Immature natural killer cell (primary cell): ENCODE measurements around the gene ACER3. TPM values are rescaled to one million over a fixed set of nuclear protein-coding genes. Genes with fewer than 3 reads are reported as not detected.

Source experiments
- DNase-seq, 3 donors: peaks; one replicate each; pipeline ENCODE4 v3.0.0; 2022; ENCODE audit warnings: mixed read lengths in 1 of 3
- H3K27ac Mint-ChIP-seq, 6 donors: one replicate each; pipeline ENCODE4 v1.8.0; 2020; ENCODE audit warnings: mixed read lengths in 6 of 6, mild to moderate bottlenecking in 5 of 6, inconsistent platforms in 4 of 6, moderate library complexity in 3 of 6
- H3K27me3 Mint-ChIP-seq, 3 donors: one replicate each; pipeline ENCODE4 v1.8.0; 2020 to 2021; ENCODE audit warnings: low read depth in 3 of 3, mild to moderate bottlenecking in 3 of 3, mixed read lengths in 3 of 3, moderate library complexity in 3 of 3, inconsistent platforms in 1 of 3
- H3K36me3 Mint-ChIP-seq, 3 donors: one replicate each; pipeline ENCODE4 v1.8.0; 2020; ENCODE audit warnings: mixed read lengths in 3 of 3, inconsistent platforms in 2 of 3, mild to moderate bottlenecking in 2 of 3
- H3K4me1 Mint-ChIP-seq, 2 donors: one replicate each; pipeline ENCODE4 v1.8.0; 2020; ENCODE audit warnings: inconsistent platforms in 2 of 2, mild to moderate bottlenecking in 2 of 2, mixed read lengths in 2 of 2, moderate library complexity in 1 of 2
- H3K4me3 Mint-ChIP-seq, 5 donors: one replicate each; pipeline ENCODE4 v1.8.0; 2020; ENCODE audit warnings: mild to moderate bottlenecking in 5 of 5, mixed read lengths in 5 of 5, inconsistent platforms in 3 of 5, moderate library complexity in 3 of 5
- H3K9me3 Mint-ChIP-seq, 6 donors: one replicate each; pipeline ENCODE4 v1.8.0; 2020; ENCODE audit warnings: mild to moderate bottlenecking in 6 of 6, mixed read lengths in 6 of 6, inconsistent platforms in 4 of 6, moderate library complexity in 3 of 6
- polyA plus RNA-seq, 3 donors: library from polyadenylated mRNA; unstranded; fragments of 300-500 nt; fragmentation: Illumina TruSeq; gene quantifications; one replicate each; pipeline ENCODE4 v1.2.3, GENCODE V29; 2021

Gene ACER3
- polyA plus RNA-seq, 3 donors from 2014 or later: 3.3 to 8.4 (median 5.3) TPM

DNA sequence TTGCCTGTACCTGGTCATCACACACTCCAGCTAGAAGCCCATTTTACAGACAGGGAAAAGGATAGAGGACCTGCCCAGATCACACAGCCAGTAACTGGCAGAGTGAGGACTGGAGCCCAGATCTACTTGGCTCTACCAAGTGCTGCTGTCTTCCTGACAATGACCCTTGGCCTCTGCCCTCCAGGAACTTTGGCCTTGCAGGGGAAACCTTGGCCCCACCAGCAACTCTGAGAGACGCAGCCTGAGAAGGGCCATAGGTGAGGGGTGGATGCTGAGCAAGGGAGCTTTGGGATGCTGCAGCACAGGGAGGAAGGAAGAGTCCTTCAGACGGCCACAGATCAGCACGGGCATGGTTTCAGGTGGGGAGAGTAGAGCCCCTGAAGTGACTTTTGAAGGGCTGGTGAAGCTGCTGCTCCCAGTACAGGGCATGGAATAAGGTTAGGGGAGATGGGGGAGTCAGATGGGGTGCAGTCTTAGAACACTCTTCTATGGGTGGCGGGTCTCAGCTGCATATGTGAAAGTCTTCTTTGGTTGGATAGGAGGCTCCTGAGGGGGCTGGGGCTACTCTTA, 204.0 kb downstream of the ACER3 start:
- peaks cover 8 to 23% (median 8%) of the 10 kb centered on the region in 3 donors for H3K27me3 Mint-ChIP-seq
- H3K27ac Mint-ChIP-seq: peak overlapping the region in 1 of 6 donors; percentile 57
- DNase-seq: no peak
- no peaks in the 10 kb centered on the region for H3K36me3 Mint-ChIP-seq
- H3K4me1 Mint-ChIP-seq: peaks cover 28 to 30% of the 10 kb centered on the region in 2 donors
- peaks cover 0 to 4% (median 0%) of the 10 kb centered on the region in 6 donors for H3K9me3 Mint-ChIP-seq
- H3K4me3 Mint-ChIP-seq: peak overlapping the region in 4 of 5 donors; percentile 14 to 51 (median 48)

DNA sequence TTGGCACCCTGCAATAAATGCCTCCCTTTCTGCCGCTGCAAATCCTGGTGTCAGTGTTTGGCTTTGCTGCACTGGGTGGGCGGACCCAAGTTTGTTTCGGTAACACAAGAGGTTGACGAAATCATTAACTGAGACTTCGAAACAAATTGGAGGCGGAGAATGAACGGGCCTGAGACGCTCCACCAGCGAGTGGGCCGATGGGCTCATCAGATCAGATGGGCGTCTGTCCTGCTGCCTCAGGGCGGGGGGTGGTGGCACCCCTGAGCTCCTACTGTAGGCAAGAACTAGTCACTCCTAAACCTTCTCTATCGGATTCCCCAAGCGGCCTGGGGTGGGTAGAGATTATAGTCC, 205.1 kb downstream of the ACER3 start:
- Mint-ChIP-seq H3K36me3 (no peaks in the 10 kb centered on the region), H3K4me3 (peak overlapping the region; percentile 85 to 90 (median 86)), H3K4me1 (peaks cover 33 to 41% of the 10 kb centered on the region in 2 donors), H3K9me3 (peaks cover 0 to 4% (median 0%) of the 10 kb centered on the region in 6 donors), H3K27ac (peak overlapping the region in 2 of 6 donors; percentile 53 to 81), H3K27me3 (peaks cover 6 to 20% (median 8%) of the 10 kb centered on the region in 3 donors)
- DNase-seq: no peak

DNA sequence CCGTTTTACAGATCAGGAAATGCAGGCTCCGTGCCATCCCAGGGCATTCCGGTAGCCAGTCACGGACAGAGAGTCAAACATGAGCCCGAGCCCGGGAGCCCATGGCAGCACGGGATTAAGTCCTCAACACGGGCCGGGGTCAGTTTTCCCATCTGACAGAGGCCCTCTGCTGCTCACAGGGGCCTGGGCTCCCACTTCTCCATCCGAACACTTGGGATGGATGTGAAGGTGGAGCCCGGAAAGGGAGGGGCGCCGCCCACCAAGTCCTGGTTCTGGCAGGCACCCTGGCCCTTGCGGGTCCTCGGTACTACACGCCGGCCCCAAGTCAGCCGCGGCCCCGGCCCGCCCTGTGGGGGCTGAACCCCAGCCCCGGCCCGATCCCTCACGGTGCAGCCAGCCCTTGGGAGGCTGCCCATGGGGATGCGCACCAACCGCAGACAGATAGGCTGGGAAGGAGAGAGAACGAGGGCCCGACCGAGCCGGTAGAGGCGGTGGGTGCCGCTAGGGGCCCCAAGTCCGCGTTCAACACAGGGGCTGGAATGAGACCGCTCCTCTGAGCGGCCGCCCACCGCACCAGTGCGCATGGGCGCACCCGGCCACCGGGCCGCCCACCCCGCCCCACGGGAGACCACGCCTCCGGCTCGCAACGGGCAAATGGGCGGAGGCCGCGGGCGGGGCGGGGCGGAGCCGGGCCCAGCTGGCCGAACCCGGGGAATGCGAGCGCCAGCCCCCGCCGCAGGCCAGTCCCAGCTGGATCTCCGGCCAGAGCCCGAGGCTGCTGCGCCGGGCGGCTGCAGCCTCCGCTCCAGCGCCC, 205.7 kb downstream of the ACER3 start, which contains the start of gene CAPN5:
Gene CAPN5 (plus strand): TSS at position 743 of the 814 bp plus-strand sequence. CDS start 17,916 bp downstream, outside the sequence.
- peak within 1 kb of the TSS in 5 of 6 donors; percentile 53 to 81 (median 54) for H3K27ac Mint-ChIP-seq
- peaks cover 0 to 4% (median 0%) of the 10 kb centered on the region in 6 donors for H3K9me3 Mint-ChIP-seq
- peaks cover 35 to 47% of the 10 kb centered on the region in 2 donors for H3K4me1 Mint-ChIP-seq

DNA sequence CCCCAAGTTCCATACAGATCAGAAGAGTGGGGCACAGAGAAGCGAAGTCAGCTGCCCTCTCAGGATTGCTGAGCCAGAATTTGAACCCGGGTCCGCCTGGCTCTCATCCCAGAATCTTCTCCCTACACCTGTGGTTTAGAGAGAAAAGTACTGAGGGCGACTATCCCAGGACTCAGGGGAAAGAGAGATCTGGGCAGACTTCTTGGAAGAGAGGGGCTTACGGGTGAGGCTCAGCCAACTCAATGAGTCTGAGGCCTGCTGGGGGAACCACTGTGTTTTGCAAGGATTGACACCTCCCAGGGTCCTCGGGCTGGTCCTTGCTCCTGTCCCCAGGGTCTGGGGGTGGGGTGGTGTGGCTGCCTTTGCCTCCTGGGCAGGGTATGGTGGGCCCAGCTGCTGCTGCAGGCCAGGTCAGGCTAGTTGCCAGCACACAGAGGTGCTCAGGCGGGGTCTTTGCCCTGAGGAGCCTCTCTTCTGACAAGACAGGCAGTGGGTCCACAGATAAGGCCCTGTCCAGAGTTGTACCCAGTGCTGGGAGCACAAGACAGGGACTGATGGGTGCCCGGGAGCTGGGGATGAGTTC, 207.2 kb downstream of the ACER3 start:
- Mint-ChIP-seq H3K27me3 (peaks cover 7 to 27% (median 8%) of the 10 kb centered on the region in 3 donors), H3K36me3 (no peaks in the 10 kb centered on the region), H3K27ac (peak overlapping the region in 2 of 6 donors; percentile 54 to 70), H3K4me3 (peak overlapping the region; percentile 68 to 90 (median 82)), H3K9me3 (no peaks in the 10 kb centered on the region), H3K4me1 (peaks cover 50 to 62% of the 10 kb centered on the region in 2 donors)
- no peak for DNase-seq

More for the DNA sequence above, 205.7 kb downstream of the ACER3 start, which contains the start of gene CAPN5:
- peak within 1 kb of the TSS; percentile 85 to 90 (median 86) for H3K4me3 Mint-ChIP-seq
- H3K36me3 Mint-ChIP-seq: no peaks in the 10 kb centered on the region
- peaks cover 6 to 20% (median 8%) of the 10 kb centered on the region in 3 donors for H3K27me3 Mint-ChIP-seq
- DNase-seq: peak; percentile 88 to 90 (median 89)

DNA sequence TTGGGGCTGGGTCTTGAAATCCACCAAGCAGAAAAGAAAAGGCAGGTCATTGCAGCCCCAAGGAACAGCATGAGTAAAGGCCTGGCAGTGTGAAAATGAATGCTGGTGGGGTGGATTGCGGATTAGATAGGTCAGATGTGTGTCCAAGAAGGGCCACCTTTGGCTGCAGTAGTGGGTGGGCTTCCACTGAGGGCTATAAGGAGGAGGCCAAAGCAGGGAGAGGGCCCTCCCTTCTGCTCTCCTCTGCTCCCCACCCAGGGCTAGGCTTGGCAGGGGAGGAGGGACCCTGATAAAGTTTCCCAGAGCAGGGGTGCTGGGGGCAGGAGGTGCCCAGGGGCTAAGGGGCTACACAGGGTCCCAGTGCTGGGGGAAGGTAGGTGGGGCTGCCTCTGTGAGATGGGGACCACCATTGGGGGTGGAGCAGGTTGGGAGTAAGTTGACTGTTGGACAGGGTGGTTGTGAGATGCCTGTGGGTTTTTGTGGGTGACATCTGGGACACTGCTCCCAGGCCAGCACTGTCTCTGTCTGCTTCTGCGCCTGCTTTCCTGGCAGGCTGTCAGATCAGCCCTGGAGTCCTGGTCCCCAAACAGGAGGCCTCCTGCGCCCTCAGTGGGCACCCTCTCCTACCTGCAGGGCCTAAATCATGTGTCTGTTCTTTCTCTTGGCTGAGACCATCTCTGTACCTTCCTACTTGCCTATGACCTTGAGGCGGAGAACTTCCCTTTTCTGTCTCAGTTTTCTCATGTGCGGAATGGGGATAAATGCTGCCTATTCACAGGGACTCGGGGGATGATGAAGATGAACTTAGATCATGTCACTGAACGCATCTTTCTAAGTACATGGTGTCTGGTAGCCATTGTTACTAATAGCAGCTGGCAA, 208.0 kb downstream of the ACER3 start:
- no peak overlapping the region for H3K27ac Mint-ChIP-seq
- no peaks in the 10 kb centered on the region for H3K36me3 Mint-ChIP-seq
- H3K9me3 Mint-ChIP-seq: no peaks in the 10 kb centered on the region
- peaks cover 9 to 26% (median 10%) of the 10 kb centered on the region in 3 donors for H3K27me3 Mint-ChIP-seq
- H3K4me3 Mint-ChIP-seq: peak overlapping the region; percentile 56 to 90 (median 82)
- no peak for DNase-seq
- peaks cover 58 to 70% of the 10 kb centered on the region in 2 donors for H3K4me1 Mint-ChIP-seq

DNA sequence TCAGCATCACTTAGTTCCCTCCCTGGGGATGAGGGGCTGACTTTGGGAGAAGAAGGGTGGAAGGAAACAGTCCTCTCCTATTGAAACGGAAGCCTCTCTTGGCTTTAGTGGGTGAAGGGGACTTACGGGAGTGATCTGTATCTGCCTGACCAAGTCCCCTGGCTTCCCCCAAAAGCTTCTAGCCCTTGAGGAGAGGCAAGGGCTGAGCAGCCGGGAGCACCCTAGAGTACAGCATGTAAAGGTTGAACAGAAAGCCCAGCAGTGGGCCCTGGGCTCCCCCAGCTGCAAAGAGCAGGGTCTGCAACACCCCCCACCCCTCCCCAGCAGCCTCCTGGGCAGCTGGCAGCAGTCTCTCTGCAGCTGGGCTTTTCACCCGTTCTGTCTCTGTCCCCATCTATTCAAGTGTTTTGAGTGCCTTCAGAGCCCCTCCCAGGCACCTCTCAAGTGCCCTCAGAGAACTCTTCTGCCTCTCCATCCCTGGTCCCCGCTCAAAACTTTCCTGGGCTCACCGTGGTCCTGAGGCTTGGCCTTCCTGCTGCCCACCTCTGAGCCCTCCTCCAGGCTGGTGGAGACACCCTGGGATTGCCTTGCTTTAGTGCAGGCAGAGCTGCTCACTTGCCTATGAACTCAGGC, 208.7 kb downstream of the ACER3 start:
- H3K36me3 Mint-ChIP-seq: no peaks in the 10 kb centered on the region
- H3K4me1 Mint-ChIP-seq: peaks cover 65 to 77% of the 10 kb centered on the region in 2 donors
- peaks cover 9 to 26% (median 10%) of the 10 kb centered on the region in 3 donors for H3K27me3 Mint-ChIP-seq
- no peak overlapping the region for H3K27ac Mint-ChIP-seq
- no peak for DNase-seq
- no peaks in the 10 kb centered on the region for H3K9me3 Mint-ChIP-seq
- peak overlapping the region in 4 of 5 donors; percentile 22 to 90 (median 35) for H3K4me3 Mint-ChIP-seq

DNA sequence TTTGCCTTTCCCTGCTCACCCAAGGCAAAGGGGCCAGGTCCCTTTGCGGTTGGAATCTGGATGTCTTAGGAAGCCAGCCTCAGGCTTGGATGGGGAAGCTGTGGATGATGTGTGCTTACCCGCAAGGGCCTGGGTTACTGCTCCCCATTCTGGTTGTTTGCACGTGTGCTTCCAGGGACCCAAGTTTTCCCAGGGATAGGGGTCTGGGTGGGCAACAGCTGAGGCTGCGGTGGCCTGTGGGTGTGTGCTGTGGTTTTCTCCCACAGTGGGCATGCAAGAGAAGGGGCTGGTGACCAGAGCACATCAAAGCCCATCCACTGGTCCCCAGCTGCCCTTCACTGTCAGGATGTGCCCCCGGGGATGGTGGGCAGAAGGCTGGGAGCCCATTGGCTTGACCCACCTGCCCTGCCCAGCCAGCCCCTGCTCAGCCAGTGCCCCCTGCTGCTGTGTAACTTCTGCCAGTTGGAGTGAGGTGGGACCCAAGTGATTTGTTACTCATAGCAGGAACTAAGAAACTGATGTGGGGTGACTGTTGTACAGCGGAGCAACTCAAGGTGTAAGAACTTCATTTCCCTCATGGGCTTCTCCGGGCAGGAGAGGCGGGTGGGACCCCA, 209.4 kb downstream of the ACER3 start:
- Mint-ChIP-seq H3K9me3 (no peaks in the 10 kb centered on the region), H3K36me3 (no peaks in the 10 kb centered on the region), H3K27ac (no peak overlapping the region), H3K4me1 (peaks cover 67 to 84% of the 10 kb centered on the region in 2 donors), H3K27me3 (peaks cover 9 to 23% (median 10%) of the 10 kb centered on the region in 3 donors), H3K4me3 (peak overlapping the region in 1 of 5 donors; percentile 32)
- DNase-seq: no peak

DNA sequence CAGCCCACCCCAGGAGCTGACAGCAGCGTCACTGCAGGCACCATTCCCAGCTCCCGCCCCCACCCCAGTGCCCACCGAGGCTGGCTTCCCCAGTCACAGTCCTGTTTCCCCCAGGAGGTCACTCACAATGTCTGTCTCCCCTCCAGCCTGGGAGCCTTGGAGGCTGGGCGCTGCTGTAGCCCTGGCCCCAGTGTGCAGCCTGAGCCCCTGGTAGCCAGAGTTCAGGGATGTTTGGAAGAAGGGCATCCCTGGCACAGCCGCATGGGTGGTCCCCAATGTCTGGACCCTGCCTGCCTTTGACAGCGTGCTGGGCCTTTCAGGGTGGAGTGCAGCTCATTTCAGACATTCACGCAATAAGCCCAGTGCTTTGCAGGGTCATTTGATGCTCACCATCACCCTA, 210.4 kb downstream of the ACER3 start:
- DNase-seq: no peak
- Mint-ChIP-seq H3K9me3 (no peaks in the 10 kb centered on the region), H3K36me3 (no peaks in the 10 kb centered on the region), H3K27me3 (peaks cover 9 to 19% (median 13%) of the 10 kb centered on the region in 3 donors), H3K4me3 (no peak overlapping the region), H3K27ac (no peak overlapping the region), H3K4me1 (peaks cover 69 to 88% of the 10 kb centered on the region in 2 donors)

DNA sequence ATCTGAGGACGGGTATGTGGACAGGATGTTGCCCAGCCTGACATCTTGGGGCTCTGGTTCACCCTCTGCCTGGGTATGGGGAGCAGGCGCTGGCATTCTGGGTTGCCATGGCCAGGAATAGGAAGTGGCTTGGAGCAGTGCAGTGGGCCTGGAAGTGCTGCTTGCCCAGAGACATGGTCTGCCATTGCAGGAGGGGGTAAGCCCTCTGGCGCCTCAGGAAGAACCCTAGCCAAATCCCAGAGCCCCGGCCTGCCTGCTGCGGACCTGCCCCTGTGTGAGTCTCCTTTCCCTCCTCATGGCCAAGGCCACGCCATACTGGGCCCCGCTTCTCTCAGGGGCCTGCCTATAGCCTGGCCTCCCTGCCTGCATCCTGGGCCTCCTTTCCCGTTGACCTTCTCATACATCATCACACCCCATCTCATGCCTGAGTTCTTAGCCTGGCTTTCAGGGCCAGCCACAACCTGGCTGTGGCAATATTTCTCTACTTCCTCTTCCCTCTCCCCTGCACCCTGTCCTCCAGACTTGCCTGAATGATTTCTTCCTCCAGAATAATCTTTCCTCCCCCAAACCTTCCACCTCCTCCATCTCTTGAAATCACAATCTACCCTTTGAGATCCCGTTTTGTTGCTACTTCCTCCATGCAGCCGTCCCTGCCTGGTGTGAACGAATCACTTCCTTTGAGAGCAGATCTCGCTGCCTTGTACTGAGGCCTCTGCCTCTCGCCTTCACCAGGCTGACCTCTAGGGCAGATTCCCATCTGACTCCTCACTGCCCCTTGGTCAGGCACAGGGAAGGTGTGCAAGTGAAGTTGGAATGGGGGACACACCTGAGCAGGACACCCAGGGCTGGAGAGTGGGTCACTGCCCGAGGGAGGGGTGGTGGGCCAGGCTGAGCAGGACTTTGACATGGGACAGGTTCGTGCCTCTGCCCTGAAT, 211.2 kb downstream of the ACER3 start:
- H3K27ac Mint-ChIP-seq: peak overlapping the region; percentile 56 to 90 (median 80)
- no peaks in the 10 kb centered on the region for H3K36me3 Mint-ChIP-seq
- H3K9me3 Mint-ChIP-seq: no peaks in the 10 kb centered on the region
- DNase-seq: peak; percentile 31 to 36 (median 35)
- peak overlapping the region; percentile 57 to 86 (median 69) for H3K4me3 Mint-ChIP-seq
- peaks cover 76 to 96% of the 10 kb centered on the region in 2 donors for H3K4me1 Mint-ChIP-seq
- peaks cover 9 to 21% (median 13%) of the 10 kb centered on the region in 3 donors for H3K27me3 Mint-ChIP-seq

DNA sequence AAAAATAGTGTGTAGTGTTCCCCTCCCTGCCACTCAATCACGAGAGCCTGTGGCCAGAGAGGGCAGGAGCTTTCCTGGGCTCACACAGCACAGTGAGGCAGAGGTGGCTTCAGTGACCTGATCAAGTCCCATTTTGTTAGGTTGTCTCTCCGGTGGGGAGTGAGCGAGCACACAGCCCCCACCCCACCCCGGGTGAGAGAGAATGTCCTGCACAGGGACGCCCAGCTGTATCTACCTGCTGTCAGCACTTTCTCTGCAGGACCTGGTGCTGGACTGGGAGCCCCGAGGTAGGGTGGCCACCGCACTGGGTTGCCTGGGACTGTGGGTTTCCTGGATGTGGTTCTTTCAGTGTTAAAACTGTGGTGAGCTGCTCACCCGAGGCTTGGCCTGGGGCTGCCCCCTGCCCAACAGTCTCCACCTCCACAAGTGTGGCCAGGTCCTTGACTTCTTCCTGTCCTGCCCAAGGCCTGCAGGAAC, 212.2 kb downstream of the ACER3 start:
- peak overlapping the region; percentile 57 to 86 (median 69) for H3K4me3 Mint-ChIP-seq
- H3K36me3 Mint-ChIP-seq: no peaks in the 10 kb centered on the region
- peaks cover 4 to 17% (median 7%) of the 10 kb centered on the region in 3 donors for H3K27me3 Mint-ChIP-seq
- peak; percentile 77 to 80 (median 80) for DNase-seq
- H3K27ac Mint-ChIP-seq: peak overlapping the region; percentile 75 to 90 (median 82)
- no peaks in the 10 kb centered on the region for H3K9me3 Mint-ChIP-seq
- peaks cover 68 to 90% of the 10 kb centered on the region in 2 donors for H3K4me1 Mint-ChIP-seq

DNA sequence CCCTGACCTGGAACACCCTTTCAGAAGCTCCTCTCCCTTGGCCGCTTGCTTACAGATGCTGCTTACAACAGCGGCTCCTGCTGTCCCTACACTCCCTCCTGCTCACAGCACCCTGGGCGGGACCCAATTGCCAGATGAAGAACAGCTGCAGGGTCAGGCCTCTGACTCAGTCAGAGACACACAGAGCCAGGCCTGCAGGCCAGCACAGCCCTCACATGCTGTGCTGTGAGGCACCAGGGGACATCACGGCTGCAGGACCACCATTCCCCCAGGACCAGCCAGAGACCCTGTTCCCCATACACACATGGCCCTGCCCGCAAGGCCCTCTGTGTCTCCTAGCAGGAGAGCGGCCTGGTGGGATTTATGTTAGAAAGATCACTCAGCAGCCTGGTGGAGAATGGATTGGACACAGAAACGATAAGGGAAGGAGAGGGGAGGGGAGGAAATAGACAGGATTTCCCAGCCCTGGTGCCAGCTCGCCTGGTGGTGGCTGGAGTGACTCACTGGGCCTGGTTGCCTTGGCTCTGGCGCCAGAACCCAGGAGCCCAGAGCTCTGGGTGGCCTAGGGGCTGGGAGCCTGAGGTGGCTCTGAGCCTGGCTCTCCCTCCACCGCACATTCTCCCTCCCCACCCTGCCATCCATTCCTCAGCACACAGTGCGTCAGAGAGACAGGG, 212.7 kb downstream of the ACER3 start:
- DNase-seq: no peak
- H3K4me3 Mint-ChIP-seq: peak overlapping the region; percentile 57 to 86 (median 69)
- H3K27ac Mint-ChIP-seq: peak overlapping the region; percentile 75 to 90 (median 82)
- H3K9me3 Mint-ChIP-seq: no peaks in the 10 kb centered on the region
- peaks cover 63 to 89% of the 10 kb centered on the region in 2 donors for H3K4me1 Mint-ChIP-seq
- H3K36me3 Mint-ChIP-seq: no peaks in the 10 kb centered on the region
- H3K27me3 Mint-ChIP-seq: peaks cover 2 to 17% (median 9%) of the 10 kb centered on the region in 3 donors
